Measurements from ENCODE around the gene TRIM75.

DNA sequence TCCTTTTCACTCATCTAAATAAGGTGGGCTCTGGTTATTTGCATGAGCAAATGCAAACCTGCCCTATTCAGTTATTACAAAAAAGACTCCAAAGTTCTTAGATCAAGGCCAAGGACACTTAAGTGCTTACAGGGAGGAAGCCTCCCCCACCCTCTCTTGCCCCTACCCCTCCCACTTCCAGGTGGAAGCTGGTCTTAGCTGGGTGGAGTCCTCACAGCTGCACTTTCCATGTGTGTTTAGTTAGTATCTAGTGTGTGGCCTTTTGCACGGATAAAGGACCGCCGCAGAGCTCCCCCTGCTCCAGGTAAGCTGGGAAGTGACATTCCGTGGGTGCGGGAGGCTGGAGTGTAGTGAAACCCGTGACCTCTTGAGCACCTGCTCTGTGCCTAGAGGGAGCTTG, at the start of gene TRIM75:
- TF ChIP-seq CTCF (IDR thresholded peaks at IDR 0.05): no peak
- TF ChIP-seq POLR2A (IDR thresholded peaks at IDR 0.05): no peak

Data from esophagus squamous epithelium (tissue), 4 donors.